Measurements from ENCODE around the gene ANKRD11.
"Not testable (repeated sequence)": the region's sequence is repeated elsewhere in the genome, so short reads cannot be mapped to it uniquely, and the experiment has no call there.

ANKRD11 gene

DNA sequence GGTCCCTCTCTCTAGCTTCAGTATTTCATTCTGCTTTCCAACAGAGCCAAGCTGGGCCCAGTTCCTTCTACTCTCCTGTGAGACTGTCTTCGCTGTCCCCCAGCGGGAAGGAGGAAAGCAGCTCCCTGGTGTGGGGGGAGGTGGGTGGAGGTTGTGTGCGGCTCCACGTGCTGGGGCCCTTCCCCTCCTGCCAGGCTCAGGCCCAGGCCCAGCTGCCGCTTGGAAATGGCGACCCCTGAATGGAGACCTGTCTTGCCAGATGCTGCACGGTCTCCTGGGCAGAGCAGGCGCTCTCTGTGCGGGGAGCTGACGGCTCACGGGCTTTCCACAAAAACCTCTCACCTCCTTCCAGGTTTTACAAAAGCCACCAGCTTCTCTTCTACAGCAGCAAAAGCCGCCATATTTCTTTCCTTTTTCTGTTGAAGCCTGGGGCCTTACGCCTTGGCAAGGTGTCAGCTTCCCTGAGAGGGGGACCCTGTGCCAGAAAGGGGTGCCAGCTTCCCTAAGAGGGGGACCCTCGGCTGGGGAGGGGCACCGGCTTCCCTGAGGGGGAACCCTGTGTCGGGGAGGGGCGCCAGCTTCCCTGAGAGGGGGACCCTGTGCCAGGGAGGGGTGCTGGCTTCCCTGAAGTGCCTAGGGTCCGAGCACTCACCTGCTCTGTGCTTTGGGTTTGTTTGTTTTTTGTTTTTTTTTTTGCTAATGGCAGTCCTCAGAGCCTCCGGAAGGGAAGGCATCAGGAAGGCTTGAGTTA lies 225.4 kb downstream of the ANKRD11 start:
- DNase-seq (ENCODE audit: low spot score), result no peak

DNA sequence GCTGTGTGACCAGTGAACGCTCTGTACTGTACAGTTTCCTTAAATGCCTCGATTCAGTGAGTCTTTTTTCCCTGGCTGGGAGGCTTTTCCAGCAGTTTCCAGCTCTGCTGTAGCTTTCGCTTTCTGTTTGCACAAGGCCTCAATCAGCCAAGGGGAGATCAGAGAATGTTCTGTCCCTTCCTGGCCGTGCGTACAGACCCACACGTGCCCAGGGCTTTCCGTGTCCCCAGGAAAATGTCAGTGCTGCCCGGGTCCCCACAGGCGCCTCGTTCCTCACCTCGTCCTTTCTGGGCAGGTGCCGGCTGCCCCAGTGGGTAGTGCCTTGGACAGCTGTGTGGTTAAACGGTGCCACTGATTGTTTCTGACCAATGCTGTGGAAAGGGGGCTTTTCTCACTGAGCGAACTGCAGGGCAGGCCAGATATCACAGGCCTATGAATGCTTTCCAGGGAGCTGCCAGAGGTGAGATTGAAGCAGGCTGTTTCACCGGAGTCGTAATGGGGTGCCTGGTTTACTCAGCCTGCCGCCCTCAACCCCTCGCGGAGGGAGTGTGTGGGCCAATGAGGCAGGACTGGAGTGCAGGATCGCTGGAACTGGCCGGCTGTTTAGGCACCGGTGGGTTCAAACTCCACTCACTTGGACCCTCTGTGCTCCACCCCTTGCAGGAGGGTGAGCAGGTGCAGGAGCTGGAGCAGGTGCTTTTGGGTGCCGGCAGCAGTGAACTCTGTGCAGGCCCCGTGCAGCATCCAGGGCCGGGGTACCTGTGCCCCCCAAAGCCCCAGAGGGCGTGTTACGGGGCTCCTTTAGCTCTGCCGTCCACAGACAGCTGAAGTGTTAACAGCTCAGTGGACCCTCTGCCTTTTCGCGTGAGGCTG lies 228.4 kb downstream of the ANKRD11 start:
- no peak for DNase-seq (ENCODE audit: low spot score)

DNA sequence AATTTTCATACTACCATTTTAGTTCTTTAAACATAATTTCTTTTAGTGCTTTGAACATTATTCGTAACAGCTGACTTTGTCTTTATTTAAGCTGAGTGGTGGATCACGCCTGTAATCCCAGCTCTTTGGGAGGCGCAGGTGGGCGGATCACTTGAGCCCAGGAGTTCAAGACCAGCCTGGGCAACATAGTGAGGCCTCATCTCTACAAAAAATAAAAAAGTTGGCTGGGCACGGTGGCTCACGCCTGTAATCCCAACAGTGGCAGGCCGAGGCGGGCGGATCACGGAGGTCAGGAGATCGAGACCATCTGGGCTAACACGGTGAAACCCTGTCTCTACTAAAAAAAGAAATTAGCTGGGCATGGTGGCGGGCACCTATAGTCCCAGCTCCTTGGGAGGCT lies 230.5 kb downstream of the ANKRD11 start:
- DNase-seq (ENCODE audit: low spot score), result not testable (repeated sequence)

DNA sequence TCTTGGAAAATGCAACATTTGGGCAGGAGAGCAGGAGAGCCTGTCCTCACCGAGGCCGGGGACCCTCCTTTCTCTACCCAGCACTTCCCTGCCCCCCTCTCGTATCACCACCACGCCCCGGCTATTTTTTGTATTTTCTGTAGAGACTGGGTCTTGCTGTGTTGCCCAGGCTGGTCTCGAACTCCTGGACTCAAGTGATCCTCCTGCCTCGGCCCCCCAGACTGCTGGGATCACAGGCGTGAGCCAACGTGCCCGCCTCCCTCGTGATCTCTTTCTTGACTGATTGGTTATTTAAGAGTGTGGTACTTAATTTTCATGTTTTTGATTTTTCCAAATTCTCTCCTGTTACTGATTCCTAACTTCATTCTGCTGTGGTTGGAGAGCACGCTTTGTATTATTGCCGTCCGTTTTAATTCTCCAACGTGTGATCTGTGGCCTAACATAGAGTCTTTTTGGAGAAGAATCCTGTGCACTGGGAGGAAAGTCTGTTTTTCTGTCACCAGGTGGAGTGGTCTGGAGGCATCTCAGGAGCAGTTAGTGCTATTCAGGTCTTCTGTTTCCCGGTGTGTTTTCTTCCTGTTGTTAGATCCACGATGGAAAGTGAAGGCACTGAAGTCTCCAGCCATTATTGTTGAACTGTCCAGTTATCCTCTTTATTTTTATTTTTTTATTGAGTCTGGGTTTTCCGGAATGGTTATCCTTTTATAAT lies 232.4 kb downstream of the ANKRD11 start:
- DNase-seq (ENCODE audit: low spot score), result no peak

DNA sequence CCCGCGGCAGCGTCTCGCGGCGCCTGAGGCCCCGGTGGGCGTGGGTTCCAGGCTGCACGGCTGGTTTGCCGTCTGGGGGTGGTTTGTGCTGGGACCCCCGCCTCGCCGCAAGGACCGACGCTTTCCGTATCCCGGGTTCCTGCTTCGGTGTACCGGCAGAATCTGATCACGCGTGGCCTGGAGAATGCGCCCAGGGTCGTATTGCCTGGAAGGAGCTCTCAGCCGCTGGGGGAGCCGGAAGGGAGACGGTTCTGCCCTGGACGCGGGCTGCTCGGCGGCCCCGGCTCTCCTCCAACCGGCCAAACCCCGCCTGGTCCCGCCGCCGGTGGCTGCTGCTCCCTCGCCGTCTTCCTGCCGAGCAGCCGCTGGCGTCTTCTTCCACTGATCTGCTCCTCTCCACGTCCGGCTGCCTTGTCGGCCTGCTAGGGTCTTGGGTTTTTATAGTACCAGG lies 233.1 kb downstream of the ANKRD11 start:
- DNase-seq (ENCODE audit: low spot score), result no peak

DNA sequence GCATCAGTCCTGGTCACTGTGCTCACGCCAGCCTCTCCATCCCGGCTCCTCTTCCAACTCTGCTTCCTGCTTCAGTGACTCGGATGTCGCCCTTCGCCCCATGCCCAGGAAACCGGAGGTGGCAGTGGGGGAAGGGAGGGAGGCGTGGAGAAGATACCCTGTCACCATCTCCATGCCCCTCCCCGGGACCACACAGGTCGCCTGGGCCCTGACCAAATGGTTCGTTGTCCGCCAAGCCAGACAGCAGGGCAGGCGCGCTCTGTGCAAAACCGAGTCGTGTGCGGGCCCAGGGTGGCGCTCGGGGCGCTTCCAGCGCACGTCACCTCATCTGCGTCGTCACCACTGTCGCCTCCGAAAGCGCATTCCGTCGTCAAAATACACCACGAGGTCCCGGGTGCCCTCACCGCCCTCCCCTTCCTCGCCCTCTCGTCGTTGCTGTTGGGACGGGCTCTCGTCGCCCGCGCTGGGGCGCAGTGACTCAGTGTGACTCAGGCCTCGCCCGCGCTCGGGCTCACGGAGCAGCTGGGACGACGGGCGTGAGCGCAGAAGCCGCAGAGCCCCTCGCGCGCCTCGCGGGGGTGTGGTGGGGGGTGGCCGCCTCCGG lies 233.6 kb downstream of the ANKRD11 start:
- peak; percentile 64 for DNase-seq (ENCODE audit: low spot score)

DNA sequence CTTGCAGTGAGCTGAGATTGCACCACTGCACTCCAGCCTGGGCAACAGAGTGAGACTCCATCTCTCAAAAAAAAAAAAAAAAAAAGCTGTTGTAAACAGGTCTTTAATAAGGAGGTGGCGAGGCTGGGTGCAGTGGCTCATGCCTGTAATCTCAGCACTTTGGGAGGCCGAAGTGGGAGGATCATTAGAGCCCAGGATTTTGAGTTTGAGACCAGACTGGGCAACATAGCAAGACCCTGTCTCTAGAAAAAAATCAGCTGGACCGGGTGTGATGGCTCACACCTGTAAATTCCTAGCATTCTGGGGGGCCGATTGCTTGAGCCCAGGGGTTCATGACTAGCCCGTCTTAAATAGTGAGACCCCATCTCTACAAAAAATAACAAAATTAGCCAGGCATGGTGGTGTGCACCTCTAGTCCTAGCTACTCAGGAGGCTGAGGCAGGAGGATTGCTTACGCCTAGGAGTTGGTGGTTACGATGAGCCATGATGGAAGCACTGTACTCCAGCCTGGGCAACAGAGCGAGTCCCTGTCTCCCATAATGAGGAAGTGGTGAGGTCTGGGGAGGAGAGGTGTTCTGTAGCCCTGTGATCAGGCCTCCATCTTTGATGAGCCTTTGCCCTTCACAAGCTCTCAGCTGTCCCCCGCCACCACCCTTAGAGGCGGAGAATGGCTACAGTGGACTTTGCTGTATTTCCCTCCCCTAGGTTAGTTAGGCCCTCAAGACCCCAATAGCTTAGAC lies 236.6 kb downstream of the ANKRD11 start:
- DNase-seq (ENCODE audit: low spot score), result no peak

DNA sequence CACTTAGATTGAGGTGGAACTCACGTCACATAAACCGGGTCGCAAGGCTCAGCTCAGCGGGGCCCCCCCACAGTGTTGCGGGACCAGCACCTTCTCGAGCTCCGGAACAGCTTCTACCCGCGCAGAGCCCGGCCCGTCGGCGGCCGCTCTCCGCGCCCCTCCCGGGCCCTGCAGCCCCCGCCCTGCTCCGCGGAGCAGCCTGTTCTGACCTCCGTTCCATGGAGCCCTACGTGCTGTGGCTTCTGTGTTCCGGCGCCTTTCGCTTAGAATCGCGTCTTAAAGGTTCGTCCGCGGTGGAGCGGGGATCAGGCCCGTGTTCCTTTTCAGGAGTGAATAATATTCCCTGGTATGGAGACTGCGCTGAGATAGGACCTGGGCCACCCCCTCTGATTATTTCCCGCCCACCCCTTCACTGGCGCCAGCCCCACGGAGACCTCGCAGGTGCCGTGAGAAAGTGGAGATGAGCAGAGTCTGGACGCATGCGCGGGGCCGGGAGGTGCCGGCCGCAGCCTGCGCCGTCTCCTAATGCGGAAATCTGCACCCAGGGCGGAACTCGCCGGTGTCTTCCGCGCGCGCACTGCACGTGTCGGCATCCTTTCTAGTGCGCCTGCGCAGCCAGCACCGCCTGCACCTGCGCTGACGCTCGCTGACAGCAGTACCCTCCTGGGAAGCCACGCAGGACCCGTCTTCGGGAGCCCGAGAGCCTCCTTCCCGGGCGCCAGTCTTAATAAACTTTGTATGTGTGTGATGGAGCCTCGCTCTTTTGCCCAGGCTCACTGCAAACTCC lies 242.0 kb downstream of the ANKRD11 start:
- DNase-seq (ENCODE audit: low spot score), result no peak

DNA sequence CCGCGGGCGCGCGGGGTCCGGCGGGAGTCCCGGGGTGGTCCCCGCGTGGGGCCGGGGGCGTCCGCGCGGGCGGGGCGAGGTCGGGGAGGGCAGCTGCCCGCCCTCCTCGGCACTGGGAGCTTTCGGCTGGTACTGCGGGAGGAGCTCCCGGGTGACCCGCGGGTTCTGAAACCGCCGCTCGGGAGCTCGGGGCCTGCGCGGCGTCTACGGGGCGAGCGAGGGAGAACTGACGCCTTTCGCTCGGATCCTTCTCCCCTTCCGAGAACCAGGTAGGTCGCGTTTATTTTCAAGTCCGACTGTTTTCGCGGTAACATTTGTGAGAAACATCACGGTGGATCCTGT lies 242.7 kb downstream of the ANKRD11 start:
- DNase-seq (ENCODE audit: low spot score), result not testable (repeated sequence)

DNA sequence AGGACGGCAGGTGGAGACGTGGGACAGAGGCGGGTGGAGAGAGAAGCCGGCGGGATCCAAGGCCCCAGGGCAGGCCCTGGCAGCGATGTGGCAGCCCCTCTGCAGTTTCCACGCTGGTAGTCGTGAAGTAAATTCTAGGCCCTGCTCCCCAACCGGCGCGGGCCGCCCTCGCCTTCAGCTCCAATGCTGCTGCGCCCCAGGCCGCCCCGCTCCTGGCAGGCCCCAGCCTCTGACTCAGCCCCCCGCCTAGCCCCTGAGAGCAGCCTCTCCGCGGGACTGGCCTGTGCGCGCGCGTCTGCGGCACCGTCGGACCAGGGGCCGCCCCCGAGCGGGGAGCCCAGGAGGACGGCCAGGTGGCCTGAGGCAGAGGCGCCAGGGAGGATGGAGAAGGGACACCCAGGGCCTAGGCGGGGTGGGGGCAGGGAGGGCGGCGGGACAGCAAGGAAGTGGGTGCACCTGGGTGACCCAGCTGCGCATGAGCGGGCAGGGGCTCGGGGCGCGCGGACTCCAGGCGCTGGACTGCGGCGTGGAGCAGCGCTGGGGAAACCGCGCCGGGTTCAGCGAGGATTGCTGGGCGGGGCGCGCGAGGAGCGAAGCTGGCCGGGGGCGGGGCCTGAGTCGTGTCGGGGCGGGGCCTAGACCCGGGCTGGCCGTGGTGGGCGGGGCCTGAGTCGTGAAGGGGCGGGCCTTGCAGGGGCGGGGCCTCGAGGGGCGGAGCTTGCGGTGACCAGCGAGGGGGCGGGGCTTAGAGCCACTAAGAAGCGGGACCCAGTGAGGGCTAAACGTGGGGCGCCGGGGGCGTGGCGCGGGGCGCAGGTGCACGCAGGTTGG lies 243.2 kb downstream of the ANKRD11 start:
- peak; percentile 56 for DNase-seq (ENCODE audit: low spot score)

DNA sequence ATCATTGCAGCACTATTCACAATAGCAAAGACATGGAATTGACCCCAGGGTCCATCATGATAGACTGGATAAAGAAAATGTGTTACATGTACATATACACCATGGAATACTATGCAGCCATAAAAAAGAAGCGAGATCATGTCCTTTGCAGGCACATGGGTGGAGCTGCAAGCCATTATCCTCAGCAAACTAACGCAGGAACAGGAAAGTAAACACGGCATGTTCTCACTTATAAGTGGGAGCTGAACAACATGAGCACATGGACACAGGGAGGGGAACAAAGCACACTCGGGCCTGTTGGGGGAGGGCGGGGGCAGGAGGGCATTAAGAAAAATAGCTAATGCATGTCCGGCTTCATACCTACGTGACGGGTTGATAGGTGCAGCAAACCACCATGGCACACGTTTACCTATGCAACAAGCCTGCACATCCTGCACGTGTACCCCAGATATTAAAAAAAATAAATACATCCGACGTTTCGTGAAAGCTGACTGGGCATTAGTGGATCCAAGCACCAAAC lies 243.9 kb downstream of the ANKRD11 start:
- no peak for DNase-seq (ENCODE audit: low spot score)

DNA sequence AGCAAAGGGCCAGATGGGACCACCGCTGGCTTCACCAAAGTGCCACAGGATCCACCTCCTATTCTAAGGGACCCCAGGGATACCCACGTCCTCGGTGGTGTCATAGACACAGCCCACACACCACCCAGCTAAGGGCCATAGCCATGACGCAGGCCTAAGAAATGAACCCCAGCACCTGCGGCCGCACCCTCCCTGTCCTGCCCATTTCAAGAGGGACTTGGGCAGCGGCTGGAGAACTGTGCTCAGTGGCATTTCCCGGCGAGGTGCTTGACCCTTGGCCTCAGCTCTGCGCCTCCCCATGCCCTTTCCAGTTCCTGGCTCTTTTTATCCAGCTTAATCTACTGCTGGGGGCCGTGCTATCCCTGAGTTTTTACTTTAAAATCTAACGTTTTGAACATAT lies 245.6 kb downstream of the ANKRD11 start:
- no peak for DNase-seq (ENCODE audit: low spot score)

DNA sequence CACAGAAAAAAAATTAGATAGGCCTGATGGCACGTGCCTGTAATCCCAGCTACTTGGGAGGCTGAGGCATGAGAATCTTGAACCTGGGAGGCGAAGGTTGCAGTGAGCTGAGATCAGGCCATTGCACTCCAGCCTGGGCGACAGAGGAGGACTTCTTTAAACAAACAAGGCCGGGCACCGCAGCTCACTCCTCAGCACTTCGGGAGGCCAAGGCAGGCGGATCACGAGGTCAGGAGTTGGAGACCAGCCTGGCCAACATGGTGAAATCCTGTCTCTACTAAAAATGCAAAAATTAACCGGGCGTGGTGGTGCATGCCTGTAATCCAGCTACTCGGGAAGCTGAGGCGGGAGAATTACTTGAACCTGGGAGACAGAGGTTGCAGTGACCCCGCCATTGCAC lies 246.1 kb downstream of the ANKRD11 start:
- DNase-seq (ENCODE audit: low spot score), result not testable (repeated sequence)

DNA sequence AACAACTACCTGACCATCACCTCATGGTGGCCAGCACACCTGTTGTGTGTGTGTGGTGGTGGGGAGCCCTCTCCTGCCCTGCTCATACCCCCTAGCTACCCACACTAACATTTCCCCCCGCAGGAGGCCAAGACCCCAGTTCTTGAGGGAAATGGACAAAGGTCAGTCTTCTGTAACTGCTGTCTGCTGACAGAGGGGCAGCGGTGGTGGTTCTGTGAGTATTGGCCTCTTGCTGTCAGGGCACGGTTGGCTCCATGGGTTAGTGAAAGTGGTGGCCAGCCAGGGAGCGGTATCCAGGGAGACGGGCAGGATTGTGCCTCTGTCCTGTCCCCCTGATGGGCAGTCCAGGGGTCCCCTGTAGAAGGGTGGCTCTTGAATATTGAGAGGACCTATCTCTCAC lies 246.7 kb downstream of the ANKRD11 start:
- no peak for DNase-seq (ENCODE audit: low spot score)

DNA sequence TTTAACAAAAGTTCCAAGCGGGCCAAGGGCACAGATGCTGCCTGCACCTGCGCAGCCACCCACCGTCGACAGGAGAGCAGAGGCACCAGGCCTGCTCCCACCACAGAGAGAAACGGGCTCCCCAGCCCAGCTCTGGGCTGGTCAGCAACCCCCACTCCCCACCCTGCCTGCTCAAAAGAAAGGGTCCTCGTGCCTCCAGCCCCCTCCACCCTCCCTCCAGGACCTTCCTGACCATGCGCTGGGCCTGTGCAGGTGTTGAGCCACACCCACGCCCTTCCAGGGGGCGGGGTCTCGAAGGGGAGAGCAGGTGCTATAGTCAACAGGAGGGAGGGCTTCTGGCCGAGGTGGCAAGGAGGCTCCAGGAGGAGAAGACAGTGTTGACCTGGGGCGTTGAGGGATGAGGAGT lies 247.6 kb downstream of the ANKRD11 start:
- DNase-seq (ENCODE audit: low spot score), result no peak

DNA sequence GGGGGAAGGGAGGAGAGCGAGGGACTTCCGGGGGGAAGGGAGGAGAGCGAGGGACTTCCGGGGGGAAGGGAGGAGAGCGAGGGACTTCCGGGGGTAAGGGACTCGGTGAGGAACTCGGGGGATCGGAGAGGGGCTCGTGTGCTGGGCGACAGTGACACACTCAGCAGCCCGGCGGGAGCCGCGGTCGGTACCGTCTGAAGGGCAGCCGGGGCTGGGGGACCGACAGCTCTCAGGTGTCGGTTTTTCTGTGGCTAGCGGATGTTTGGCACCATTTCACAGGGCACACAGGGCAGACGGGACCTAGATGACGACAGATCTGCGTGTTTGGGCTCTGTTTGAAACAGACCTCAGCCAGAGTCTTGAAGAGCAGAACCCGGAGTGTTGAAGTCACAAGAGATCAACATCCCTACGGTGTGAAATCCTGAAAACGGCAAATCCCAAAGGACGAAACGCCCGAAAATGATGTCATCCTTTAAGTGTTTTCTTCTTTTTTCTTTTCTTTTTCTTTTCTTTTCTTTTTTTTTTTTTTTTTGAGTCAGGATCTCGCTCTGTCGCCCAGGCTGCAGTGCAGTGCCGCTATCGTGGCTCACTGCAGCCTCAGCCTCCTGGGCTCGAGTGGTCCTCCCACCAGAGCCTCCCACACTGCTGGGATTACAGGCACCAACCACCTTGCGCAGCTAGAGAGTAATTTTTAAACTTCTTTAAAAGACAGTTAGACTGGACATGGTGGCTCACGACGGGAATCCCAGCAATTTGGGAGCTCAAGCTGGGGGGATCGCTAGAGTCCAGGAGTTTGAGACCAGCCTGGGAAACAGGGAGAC lies 249.0 kb downstream of the ANKRD11 start:
- peak; percentile 71 for DNase-seq (ENCODE audit: low spot score)

DNA sequence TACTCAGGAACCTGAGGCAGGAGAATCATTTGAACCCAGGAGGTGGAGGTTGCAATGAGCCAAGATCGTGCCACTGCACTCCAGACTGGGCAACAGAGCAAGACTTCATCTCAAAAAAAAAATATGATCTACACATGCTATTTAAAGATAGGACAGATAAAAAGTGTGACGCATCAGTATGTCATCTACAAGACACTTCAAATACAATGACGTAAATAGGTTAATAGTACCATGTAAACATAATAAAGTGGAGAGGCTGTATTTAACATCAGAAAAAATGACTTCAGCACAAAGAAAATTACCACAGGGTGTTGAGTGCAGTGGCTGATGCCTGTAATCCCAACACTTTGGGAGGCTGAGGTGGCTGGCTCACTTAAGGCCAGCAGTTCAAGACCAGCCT lies 252.6 kb downstream of the ANKRD11 start:
- no peak for DNase-seq (ENCODE audit: low spot score)

DNA sequence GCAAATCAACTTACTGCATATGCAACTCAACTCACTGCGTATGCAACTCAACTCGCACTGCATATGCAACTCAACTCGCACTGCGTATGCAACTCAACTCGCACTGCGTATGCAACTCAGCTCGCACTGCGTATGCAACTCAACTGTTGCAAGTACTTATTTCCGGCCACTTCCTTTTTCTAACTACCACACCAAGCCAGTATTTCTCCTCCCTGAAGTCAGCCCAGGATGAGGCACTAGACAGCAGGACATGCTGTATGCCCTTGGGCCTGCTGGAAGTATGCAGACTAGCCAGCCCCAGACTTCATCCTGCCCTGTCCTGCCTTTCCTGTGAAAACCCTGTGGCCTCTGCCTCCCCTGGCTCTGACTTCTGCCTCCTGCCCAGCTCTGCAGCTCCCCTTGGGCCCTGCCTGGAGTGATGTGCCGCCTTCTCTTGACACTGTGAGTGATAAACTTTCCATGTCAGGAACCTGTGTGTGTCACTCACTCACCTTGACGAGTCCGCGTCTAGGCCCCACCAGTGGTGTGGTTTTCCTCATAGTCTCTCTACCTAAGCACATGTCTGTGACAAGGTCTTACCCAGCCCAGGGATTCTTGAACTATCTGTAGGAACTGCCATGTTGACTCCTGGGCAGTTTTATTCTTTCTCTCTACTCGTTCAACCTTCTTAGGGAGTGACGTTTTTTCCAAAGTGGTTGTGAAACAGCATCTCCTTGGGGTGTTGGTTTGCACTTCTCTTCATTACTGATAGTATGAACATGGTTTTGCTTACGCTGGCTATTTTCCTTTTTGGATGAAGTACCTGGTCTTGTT lies 256.5 kb downstream of the ANKRD11 start:
- DNase-seq (ENCODE audit: low spot score), result no peak
